GM18505 (cell line): ENCODE results near the gene CACNA1D.

ENCODE experiments used
- ATAC-seq: cut with Tn5 transposase; IDR thresholded peaks from one replicate; pipeline ENCODE4 v1.9.1; 2021; ENCODE audit not compliant: unreplicated experiment
- POLR2A ChIP-seq: IDR thresholded peaks from 4 replicates; pipeline ENCODE4 v1.6.1; 2011; ENCODE audit warnings: borderline replicate concordance; ENCODE audit not compliant: insufficient read depth, insufficient read length; ENCODE audit errors: extremely low read depth

Gene CACNA1D

DNA sequence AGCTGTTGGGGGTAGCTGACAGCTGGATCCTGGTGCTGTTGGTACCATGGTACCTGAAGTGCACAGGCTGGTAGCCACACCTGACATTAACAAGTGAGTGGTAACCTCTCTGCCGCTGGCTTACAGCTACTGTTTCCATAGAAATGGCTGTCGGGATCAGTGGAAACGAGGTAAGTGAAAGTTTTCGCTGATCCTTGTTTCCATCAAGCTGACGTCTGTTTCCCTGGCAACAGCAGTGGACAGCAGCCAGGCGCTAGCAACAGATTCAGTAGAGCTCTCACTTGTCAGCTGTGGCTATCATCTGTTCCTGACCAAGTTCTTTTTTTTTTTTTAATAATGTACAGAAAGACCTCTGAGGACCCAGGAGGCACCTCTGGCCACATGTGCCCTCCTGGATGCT, 185.6 kb downstream of the CACNA1D start:
- no peak for TF ChIP-seq POLR2A
- ATAC-seq: no peak

DNA sequence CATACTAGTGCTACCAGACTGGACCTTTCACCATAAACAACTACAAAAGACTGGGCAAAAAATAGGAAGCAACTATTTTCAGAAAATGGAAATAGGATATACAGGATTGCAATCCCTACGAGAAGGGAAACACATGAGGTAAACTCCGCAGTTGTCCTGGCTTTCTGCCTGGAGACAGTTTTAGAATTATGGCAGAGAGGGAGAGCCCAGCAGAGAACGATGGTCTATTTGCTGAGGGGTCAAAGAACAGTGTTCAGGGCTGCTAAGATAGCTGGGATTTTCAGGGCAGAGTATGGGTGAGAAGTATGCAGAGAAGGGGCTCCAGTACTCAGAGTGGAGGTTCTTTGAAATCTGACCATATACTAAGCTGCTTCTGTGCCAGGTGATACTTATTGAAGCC, 188.4 kb downstream of the CACNA1D start:
- no peak for TF ChIP-seq POLR2A

DNA sequence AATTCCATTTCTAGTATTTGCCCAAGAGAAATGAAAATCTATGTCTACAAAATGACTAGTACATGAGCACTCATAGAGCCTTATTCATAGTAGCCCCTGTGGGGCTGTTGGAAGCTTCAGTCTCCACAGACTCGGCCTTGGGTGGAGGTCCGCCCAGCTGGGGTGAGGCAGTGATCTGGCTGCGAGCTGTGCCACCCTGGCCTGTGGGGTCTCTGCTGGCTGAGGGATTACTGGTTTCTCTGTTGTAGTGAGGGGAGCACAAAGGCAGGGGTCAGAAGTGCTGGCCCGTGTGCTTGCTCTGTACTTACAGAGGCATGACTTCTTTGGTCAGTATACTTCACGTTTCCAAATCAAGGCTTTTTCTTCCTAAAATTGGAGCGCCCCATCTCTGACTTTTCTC, 193.7 kb downstream of the CACNA1D start:
- no peak for TF ChIP-seq POLR2A
- no peak for ATAC-seq

More for the DNA sequence above, 188.4 kb downstream of the CACNA1D start:
- ATAC-seq: no peak

DNA sequence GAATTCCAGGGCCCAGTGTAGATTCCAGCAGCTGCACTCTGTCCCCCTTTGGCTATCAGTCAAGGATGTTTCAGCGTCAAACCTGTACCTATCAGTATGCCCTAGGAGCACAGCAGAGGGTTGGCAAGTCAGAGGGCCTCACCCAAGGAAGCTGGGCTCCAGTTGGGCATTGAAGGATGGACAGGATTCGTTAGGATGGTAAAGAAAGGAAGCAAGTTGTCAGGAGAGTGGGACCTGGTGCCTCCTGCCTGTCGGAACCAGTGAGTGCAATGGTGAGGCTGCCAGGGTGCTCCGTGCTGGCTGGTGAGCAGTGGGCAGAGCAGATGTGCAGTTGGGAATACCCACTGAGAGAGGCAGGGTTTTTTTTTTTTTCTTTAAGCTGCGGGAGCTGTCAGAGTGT, 194.6 kb downstream of the CACNA1D start:
- ATAC-seq: no peak
- TF ChIP-seq POLR2A: no peak

DNA sequence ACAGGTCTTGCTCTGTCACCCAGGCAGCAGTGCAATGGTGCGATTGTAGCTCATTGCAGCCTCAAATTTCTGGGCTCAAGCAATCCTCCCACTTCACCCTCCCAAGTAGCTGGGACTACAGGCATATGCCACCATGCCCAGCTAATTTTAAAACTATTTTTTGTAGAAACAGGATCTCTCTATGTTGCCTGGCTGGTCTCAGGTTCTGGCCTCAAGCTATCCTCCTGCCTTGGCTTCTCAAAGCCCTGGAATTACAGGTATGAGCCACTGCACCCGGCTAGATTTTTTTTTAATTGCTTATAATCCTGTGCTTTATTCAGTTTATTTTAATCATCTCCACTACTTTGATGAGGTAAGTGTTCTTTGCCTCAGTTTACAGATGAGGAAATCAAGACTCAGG, 195.3 kb downstream of the CACNA1D start:
- no peak for ATAC-seq
- no peak for TF ChIP-seq POLR2A

- TF ChIP-seq POLR2A: no peak
- ATAC-seq: no peak
Observed at GRCh38 chr3:53690521-53690920, 196.1 kb downstream of the CACNA1D start.

DNA sequence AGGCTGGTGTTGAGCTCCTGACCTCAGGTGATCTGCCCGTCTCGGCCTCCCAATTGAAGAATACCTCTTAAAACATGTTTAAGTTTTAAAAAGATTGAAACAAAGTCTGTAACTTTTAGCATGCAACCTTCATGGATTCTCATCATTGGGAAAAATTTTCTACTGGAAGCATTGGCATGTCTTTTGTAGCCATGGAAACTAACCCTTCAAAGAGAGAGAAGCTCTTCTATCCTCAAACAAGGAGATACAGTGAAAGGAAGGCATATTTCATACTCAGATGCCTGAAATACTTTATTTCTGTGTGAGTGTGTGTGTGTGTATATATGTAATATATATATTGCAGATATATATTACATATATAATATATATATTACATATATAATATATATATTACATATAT, 196.9 kb downstream of the CACNA1D start:
- TF ChIP-seq POLR2A: no peak
- ATAC-seq: no peak

DNA sequence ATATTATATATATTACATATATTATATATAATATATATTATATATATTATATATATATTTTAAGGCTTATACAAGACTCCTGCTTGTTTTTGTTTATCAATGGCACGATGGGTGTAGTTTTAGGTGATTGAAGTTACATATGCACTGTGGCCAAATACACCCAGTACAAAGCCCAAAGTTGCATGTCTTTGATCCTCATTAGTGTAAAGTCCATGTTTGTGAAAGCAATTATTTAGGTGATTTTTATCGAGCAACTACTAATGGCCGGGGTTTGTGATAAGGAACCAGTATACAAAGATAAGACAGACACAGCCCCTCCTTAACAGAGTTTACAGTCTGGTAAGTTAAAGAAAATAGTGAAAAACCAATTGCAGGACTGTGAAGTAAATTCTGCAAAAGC, 197.5 kb downstream of the CACNA1D start:
- no peak for ATAC-seq
- no peak for TF ChIP-seq POLR2A

DNA sequence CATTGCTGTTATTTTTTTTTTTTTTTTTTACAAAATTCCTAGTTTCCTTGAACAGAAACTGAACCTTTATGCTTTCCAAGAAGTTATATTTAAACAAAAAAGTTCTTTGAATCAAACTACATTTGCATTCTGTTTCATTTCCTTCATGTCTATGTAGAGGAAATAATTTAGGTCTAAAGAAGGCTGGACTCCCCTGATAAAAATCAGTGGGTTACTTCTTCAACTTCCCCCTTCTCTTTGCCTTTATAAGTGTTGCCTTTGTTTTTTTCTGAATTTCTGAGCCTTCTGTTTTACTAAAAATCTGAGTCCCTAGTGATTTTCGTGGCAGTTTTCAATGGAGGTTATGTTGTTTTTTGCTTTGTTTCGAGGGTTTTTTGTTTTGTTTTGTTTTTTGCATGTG, 199.0 kb downstream of the CACNA1D start:
- no peak for TF ChIP-seq POLR2A
- no peak for ATAC-seq

DNA sequence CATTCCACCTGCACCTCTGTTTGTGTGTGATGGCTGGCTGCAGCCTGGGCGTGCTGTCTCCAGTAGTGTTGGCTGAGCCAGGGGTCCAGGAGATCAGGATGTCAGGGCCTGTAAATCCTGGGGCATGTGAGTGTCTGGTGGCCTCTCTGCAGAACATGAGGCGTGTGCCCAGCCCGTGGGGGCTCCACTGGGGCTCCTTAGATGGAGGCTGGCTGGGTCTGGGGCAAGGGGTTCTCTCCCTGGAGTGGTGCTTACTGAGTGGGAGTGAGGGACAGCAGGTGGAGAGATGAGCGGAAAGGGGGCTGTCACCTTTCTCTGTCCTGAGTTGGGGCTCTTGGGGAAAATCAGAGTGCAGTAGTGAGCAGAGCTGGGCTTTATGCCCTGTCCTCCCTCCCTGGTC, 199.6 kb downstream of the CACNA1D start:
- ATAC-seq: no peak
- TF ChIP-seq POLR2A: no peak

- no peak for TF ChIP-seq POLR2A
- ATAC-seq: no peak
Observed at GRCh38 chr3:53694666-53695323, 200.4 kb downstream of the CACNA1D start.

DNA sequence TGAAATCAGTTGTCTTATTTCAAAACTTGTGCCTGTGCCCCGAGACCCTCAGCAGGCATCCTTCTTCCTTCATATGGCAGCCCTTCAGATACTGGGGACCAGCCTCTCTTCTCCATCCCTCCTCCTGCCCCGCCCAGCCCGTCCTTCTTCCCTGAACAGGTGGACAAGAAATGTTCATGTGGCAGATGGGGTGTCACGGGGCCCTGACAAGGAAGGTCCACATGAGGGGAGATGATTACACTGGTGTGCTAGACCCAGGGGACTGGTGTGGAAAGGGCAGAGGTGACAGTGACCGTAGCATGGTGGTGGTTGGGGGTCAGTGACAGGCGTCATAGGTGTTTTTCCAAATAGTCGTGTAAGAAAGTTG, 200.9 kb downstream of the CACNA1D start:
- no peak for ATAC-seq
- TF ChIP-seq POLR2A: no peak

GRCh38 chr3:53696401-53697172, 202.2 kb downstream of the CACNA1D start:
- TF ChIP-seq POLR2A: no peak
- no peak for ATAC-seq

GRCh38 chr3:53700441-53700840, 206.0 kb downstream of the CACNA1D start:
- no peak for ATAC-seq
- TF ChIP-seq POLR2A: no peak
